CD4-positive, alpha-beta T cell treated with Interferon gamma for 1 hour (primary cell): Measurements from ENCODE around the gene C20orf173.
A peak's percentile ranks its signal among the peaks of the same experiment; 100 is the strongest.
"Not testable (repeated sequence)": the region's sequence is repeated elsewhere in the genome, so short reads cannot be mapped to it uniquely, and the experiment has no call there.

Experiments
- DNase-seq: peaks from one replicate; pipeline ENCODE4 v3.0.0-alpha.2; 2020

The C20orf173 gene

GRCh38 chr20:35544941-35545340 is 15.5 kb upstream of the C20orf173 start:
- not testable (repeated sequence) for DNase-seq

- no peak for DNase-seq
These were observed 15.0 kb upstream of the C20orf173 start for GRCh38 chr20:35544436-35544835.

GRCh38 chr20:35542990-35543389 is 13.5 kb upstream of the C20orf173 start:
- no peak for DNase-seq

GRCh38 chr20:35541783-35542662 is 12.6 kb upstream of the C20orf173 start, which contains the start of gene ERGIC3:
Gene ERGIC3, plus strand, starts transcription at chr20:35542078. Its CDS starts 20 bp downstream, at chr20:35542098.
- peak; percentile 96 for DNase-seq

- DNase-seq: no peak
These were observed 11.8 kb upstream of the C20orf173 start for GRCh38 chr20:35541118-35541782.

- peak; percentile 46 for DNase-seq
These were observed 10.3 kb upstream of the C20orf173 start for GRCh38 chr20:35539756-35540212.

- DNase-seq: no peak
These were observed 2.2 kb downstream of the C20orf173 start for GRCh38 chr20:35527122-35527769.

- DNase-seq: no peak
These were observed 3.8 kb downstream of the C20orf173 start for GRCh38 chr20:35525639-35526038.

GRCh38 chr20:35523298-35523888 is 6.1 kb downstream of the C20orf173 start:
- DNase-seq: no peak

- DNase-seq: no peak
These were observed 10.5 kb downstream of the C20orf173 start for GRCh38 chr20:35518955-35519354.

GRCh38 chr20:35517767-35518166 is 11.7 kb downstream of the C20orf173 start:
- not testable (repeated sequence) for DNase-seq

GRCh38 chr20:35517125-35517524 is 12.3 kb downstream of the C20orf173 start:
- DNase-seq: no peak

GRCh38 chr20:35515949-35516645 is 13.4 kb downstream of the C20orf173 start:
- no peak for DNase-seq

GRCh38 chr20:35515341-35515740 is 14.1 kb downstream of the C20orf173 start:
- DNase-seq: no peak

- DNase-seq: no peak
These were observed 15.0 kb downstream of the C20orf173 start for GRCh38 chr20:35514371-35514932.

- DNase-seq: no peak
These were observed 17.5 kb downstream of the C20orf173 start for GRCh38 chr20:35511814-35512420.

- DNase-seq: no peak
These were observed 18.3 kb downstream of the C20orf173 start for GRCh38 chr20:35510951-35511735.

GRCh38 chr20:35508493-35509218 is 20.8 kb downstream of the C20orf173 start:
- no peak for DNase-seq

- DNase-seq: no peak
These were observed 22.4 kb downstream of the C20orf173 start for GRCh38 chr20:35506872-35507638.
